HCT116 (cell line): ENCODE data around the gene NPNT. TPM values are rescaled to one million over a fixed set of nuclear protein-coding genes. Genes with fewer than 3 reads are reported as not detected.

Experiments
- ATAC-seq: fragments of 200-7000 bp; cut with Tn5 transposase; 2 replicates; pipeline ENCODE4 v1.9.1; 2020; ENCODE audit warnings: mild to moderate bottlenecking, moderate library complexity
- BruUV-seq: library from RNA; stranded (reverse); fragments of 400-500 nt; replicated peaks from 2 replicates; lab custom pipeline; 2021; lab: Mats Ljungman, UMichigan
- CTCF ChIA-PET: fragments of 300-600 bp; sonication (Branson Sonifier 250); formaldehyde crosslinking; loops from one replicate; lab custom pipeline; 2021; ENCODE audit warnings: antibody characterized with exemption; lab: Charles Lee
- POLR2A ChIA-PET: fragments of 300-600, 350-600 bp; sonication (Branson Sonifier 250); formaldehyde crosslinking; loops from one replicate; lab custom pipeline; 2021; ENCODE audit warnings: antibody characterized with exemption; lab: Charles Lee
- RAD21 ChIA-PET, 2 experiments: fragments of 300-600 bp; sonication (Branson Sonifier 250); formaldehyde crosslinking; loops; one replicate each; lab custom pipeline; 2023; ENCODE audit warnings: low total read pairs in 2 of 2; ENCODE audit not compliant: uncharacterized antibody in 2 of 2, unreplicated experiment in 2 of 2, low non-redundant PET in 1 of 2; lab: Charles Lee
- DNase-seq: peaks from one replicate; pipeline ENCODE4 v3.0.0-alpha.2; 2010; ENCODE audit warnings: low read depth, low spot score
- H2AFZ ChIP-seq: fragments of 200-600 bp; shearing (Covaris generic), sonication (generic); 2 replicates; pipeline ENCODE4 v1.6.1; 2017; ENCODE audit warnings: low read depth, mixed run types, mixed read lengths, antibody characterized with exemption, low read length; ENCODE audit not compliant: poor library complexity, severe bottlenecking
- H3K27ac ChIP-seq: 2 replicates; pipeline ENCODE4 v1.5.1; 2012; ENCODE audit warnings: low read depth, low read length
- H3K27me3 ChIP-seq: fragments of 200-600 bp; sonication (generic); 2 replicates; pipeline ENCODE4 v1.6.1; 2016; ENCODE audit warnings: mixed run types, low read length, mixed read lengths; ENCODE audit not compliant: insufficient read depth
- H3K36me3 ChIP-seq, 2 experiments: fragments of 200-500 bp in 1 of 2; fragments of 200-600 bp in 1 of 2; sonication (Bioruptor generic) in 1 of 2; sonication (generic) in 1 of 2; 2 replicates each; pipeline versions ENCODE4 v1.5.1 to v1.6.1; 2014 to 2016; ENCODE audit warnings: low read length in 2 of 2, inconsistent platforms in 1 of 2, mixed read lengths in 1 of 2, mixed run types in 1 of 2; ENCODE audit not compliant: insufficient read depth in 2 of 2, control insufficient read depth in 1 of 2
- H3K4me1 ChIP-seq, 2 experiments: fragments of 200-600 bp in 1 of 2; sonication (generic) in 1 of 2; 2 replicates each; pipeline versions ENCODE4 v1.5.1 to v1.6.1; 2012 to 2017; ENCODE audit warnings: low read length in 2 of 2, inconsistent platforms in 1 of 2, mild to moderate bottlenecking in 1 of 2, mixed read lengths in 1 of 2, mixed run types in 1 of 2, moderate library complexity in 1 of 2; ENCODE audit not compliant: insufficient read depth in 2 of 2, control insufficient read depth in 1 of 2
- H3K4me2 ChIP-seq: fragments of 200-600 bp; sonication (generic); 2 replicates; pipeline ENCODE4 v1.6.1; 2017; ENCODE audit warnings: mixed run types, low read length, mixed read lengths
- H3K4me3 ChIP-seq, 2 experiments: fragments of 200-600 bp in 1 of 2; sonication (generic) in 1 of 2; replicated peaks in 1 of 2; 2 replicates each; pipeline ENCODE4 v1.5.1; 2011 to 2016; ENCODE audit warnings: low read length in 2 of 2, control low read depth in 1 of 2, low read depth in 1 of 2, mild to moderate bottlenecking in 1 of 2, mixed read lengths in 1 of 2, mixed run types in 1 of 2
- H3K79me2 ChIP-seq: fragments of 200-600 bp; sonication (generic); 2 replicates; pipeline ENCODE4 v1.6.1; 2017; ENCODE audit warnings: mild to moderate bottlenecking, mixed run types, low read length, moderate library complexity, mixed read lengths; ENCODE audit not compliant: insufficient read depth
- H3K9ac ChIP-seq: fragments of 200-600 bp; sonication (generic); 2 replicates; pipeline ENCODE4 v1.6.1; 2016; ENCODE audit warnings: low read length, mixed read lengths
- H3K9me2 ChIP-seq: fragments of 200-600 bp; sonication (generic), shearing (Covaris generic); 2 replicates; pipeline ENCODE4 v1.6.1; 2017; ENCODE audit warnings: mixed run types, mild to moderate bottlenecking, moderate library complexity; ENCODE audit not compliant: insufficient read depth
- H3K9me3 ChIP-seq, 2 experiments: fragments of 200-500 bp in 1 of 2; fragments of 200-600 bp in 1 of 2; sonication (Bioruptor generic) in 1 of 2; sonication (generic) in 1 of 2; 2 replicates each; pipeline ENCODE4 v1.6.1; 2014 to 2017; ENCODE audit warnings: low read length in 2 of 2, mixed read lengths in 2 of 2, inconsistent platforms in 1 of 2, low read depth in 1 of 2, mild to moderate bottlenecking in 1 of 2, mixed run types in 1 of 2, moderate library complexity in 1 of 2; ENCODE audit not compliant: control insufficient read depth in 1 of 2, insufficient read depth in 1 of 2
- H4K20me1 ChIP-seq: fragments of 200-600 bp; sonication (generic), shearing (Covaris generic); 2 replicates; pipeline ENCODE4 v1.6.1; 2017; ENCODE audit warnings: mixed run types, mild to moderate bottlenecking, moderate library complexity; ENCODE audit not compliant: insufficient read depth
- ATF3 ChIP-seq: IDR thresholded peaks from 2 replicates; pipeline ENCODE4 v1.6.1; 2012
- EGR1 ChIP-seq: IDR thresholded peaks from 2 replicates; pipeline ENCODE4 v1.6.1; 2012; ENCODE audit warnings: low read depth
- EZH2 ChIP-seq: fragments of 200-600 bp; sonication (generic); IDR thresholded peaks from 2 replicates; pipeline ENCODE4 v1.6.1; 2017; ENCODE audit warnings: antibody characterized with exemption, mixed run types
- EZH2phosphoT487 ChIP-seq: fragments of 200-600 bp; IDR thresholded peaks from 2 replicates; pipeline ENCODE4 v1.6.1; 2018; ENCODE audit warnings: antibody characterized with exemption, borderline replicate concordance
- JUND ChIP-seq: IDR thresholded peaks from 2 replicates; pipeline ENCODE4 v1.6.1; 2012
- POLR2A ChIP-seq: IDR thresholded peaks from 2 replicates; pipeline ENCODE4 v1.7.0; 2011; ENCODE audit warnings: borderline replicate concordance; ENCODE audit not compliant: insufficient read depth, insufficient read length; ENCODE audit errors: extremely low read depth
- POLR2AphosphoS5 ChIP-seq: IDR thresholded peaks from 2 replicates; pipeline ENCODE4 v1.6.1; 2011; ENCODE audit warnings: mild to moderate bottlenecking, low read depth, low read length, moderate library complexity
- RAD21 ChIP-seq: IDR thresholded peaks from 2 replicates; pipeline ENCODE4 v1.6.1; 2012; ENCODE audit warnings: low read depth, mild to moderate bottlenecking
- SIN3A ChIP-seq: IDR thresholded peaks from 2 replicates; pipeline ENCODE4 v1.6.1; 2012; ENCODE audit warnings: low read depth
- SP1 ChIP-seq: IDR thresholded peaks from 2 replicates; pipeline ENCODE4 v1.6.1; 2012; ENCODE audit warnings: low read depth
- SRF ChIP-seq: IDR thresholded peaks from 2 replicates; pipeline ENCODE4 v1.6.1; 2012; ENCODE audit warnings: low read depth
- TCF7L2 ChIP-seq: IDR thresholded peaks from 2 replicates; pipeline ENCODE4 v1.7.0; 2011; ENCODE audit warnings: borderline replicate concordance, inconsistent platforms; ENCODE audit not compliant: insufficient read depth, insufficient read length; ENCODE audit errors: extremely low read depth
- YY1 ChIP-seq: IDR thresholded peaks from 2 replicates; pipeline ENCODE4 v1.6.1; 2011; ENCODE audit warnings: low read length, low read depth, moderate library complexity, mild to moderate bottlenecking; ENCODE audit not compliant: insufficient replicate concordance; ENCODE audit errors: extremely low read depth
- ZBTB33 ChIP-seq: IDR thresholded peaks from 2 replicates; pipeline ENCODE4 v1.6.1; 2011; ENCODE audit warnings: mild to moderate bottlenecking, low read length, moderate library complexity; ENCODE audit not compliant: insufficient replicate concordance; ENCODE audit errors: extremely low read depth
- ZFX ChIP-seq: fragments of 450-650 bp; IDR thresholded peaks from 2 replicates; pipeline ENCODE4 v1.6.1; 2017
- ZNF274 ChIP-seq: fragments of 200-500 bp; sonication (Bioruptor generic); IDR thresholded peaks from 2 replicates; pipeline ENCODE4 v1.6.1; 2014; ENCODE audit warnings: mild to moderate bottlenecking, low read depth, low read length, inconsistent platforms
- intact Hi-C: fragments of 100-400 bp; cut with micrococcal nuclease; formaldehyde crosslinking; loops from 2 replicates; pipeline ENCODE4 v1.10.0; 2022
- total RNA-seq: library from RNA; stranded (reverse); gene quantifications from one replicate; pipeline ENCODE4 v1.2.1, GENCODE V29; 2021; ENCODE audit not compliant: unreplicated experiment
- TF ChIP-seq, protein P1 (sequence below), 3 experiments: fragments of 200-600 bp in 1 of 3; sonication (generic) in 1 of 3; IDR thresholded peaks in 2 of 3; conservative IDR thresholded peaks in 1 of 3; 2 replicates each; pipeline ENCODE4 v1.5.1; 2012 to 2017; ENCODE audit warnings: low read depth in 2 of 3, low read length in 2 of 3, antibody characterized with exemption in 1 of 3, borderline replicate concordance in 1 of 3, control low read depth in 1 of 3, mild to moderate bottlenecking in 1 of 3, mixed read lengths in 1 of 3, mixed run types in 1 of 3, moderate library complexity in 1 of 3; ENCODE audit not compliant: insufficient read depth in 1 of 3
- TF ChIP-seq, protein P2 (sequence below): IDR thresholded peaks from 2 replicates; pipeline ENCODE4 v1.6.1; 2012

Gene NPNT
- total RNA-seq, 1 experiment from 2014 or later = 15.8 TPM

GRCh38 chr4:105946771-105947170 lies 51.5 kb downstream of the NPNT start:
- Histone ChIP-seq H2AFZ (no peak overlapping the region), H3K9me2 (no peaks in the 10 kb centered on the region), H3K9me3 (no peaks in the 10 kb centered on the region), H3K4me3 (no peak overlapping the region), H3K4me1 (no peaks in the 10 kb centered on the region), H3K4me2 (no peak overlapping the region), H3K79me2 (no peaks in the 10 kb centered on the region), H3K9ac (no peak overlapping the region), H3K36me3 (no peaks in the 10 kb centered on the region), H3K27me3 (no peaks in the 10 kb centered on the region), H4K20me1 (no peaks in the 10 kb centered on the region), H3K27ac (no peak overlapping the region)
- ATAC-seq = no peak
- RAD21 ChIA-PET = no interaction called here
- CTCF ChIA-PET = no interaction called here
- BruUV-seq = no TSS peak
- intact Hi-C loops = no loop called here
- POLR2A ChIA-PET = no interaction called here
- no peak for DNase-seq
- TF ChIP-seq ZNF274 (no peak), TCF7L2 (no peak), EGR1 (no peak), SRF (no peak), RAD21 (no peak), POLR2A (no peak), JUND (no peak), ZBTB33 (no peak), EZH2phosphoT487 (no peak), SP1 (no peak), YY1 (no peak), EZH2 (no peak), SIN3A (no peak), POLR2AphosphoS5 (no peak), ATF3 (no peak), ZFX (no peak)
- TF ChIP-seq, protein P1, sequence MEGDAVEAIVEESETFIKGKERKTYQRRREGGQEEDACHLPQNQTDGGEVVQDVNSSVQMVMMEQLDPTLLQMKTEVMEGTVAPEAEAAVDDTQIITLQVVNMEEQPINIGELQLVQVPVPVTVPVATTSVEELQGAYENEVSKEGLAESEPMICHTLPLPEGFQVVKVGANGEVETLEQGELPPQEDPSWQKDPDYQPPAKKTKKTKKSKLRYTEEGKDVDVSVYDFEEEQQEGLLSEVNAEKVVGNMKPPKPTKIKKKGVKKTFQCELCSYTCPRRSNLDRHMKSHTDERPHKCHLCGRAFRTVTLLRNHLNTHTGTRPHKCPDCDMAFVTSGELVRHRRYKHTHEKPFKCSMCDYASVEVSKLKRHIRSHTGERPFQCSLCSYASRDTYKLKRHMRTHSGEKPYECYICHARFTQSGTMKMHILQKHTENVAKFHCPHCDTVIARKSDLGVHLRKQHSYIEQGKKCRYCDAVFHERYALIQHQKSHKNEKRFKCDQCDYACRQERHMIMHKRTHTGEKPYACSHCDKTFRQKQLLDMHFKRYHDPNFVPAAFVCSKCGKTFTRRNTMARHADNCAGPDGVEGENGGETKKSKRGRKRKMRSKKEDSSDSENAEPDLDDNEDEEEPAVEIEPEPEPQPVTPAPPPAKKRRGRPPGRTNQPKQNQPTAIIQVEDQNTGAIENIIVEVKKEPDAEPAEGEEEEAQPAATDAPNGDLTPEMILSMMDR (IDR thresholded peaks at IDR 0.05 in 2 of 3, conservative IDR thresholded peaks at IDR 0.05 in 1 of 3; ENCODE audit: borderline replicate concordance in 1 of 3, insufficient read depth in 1 of 3, low read depth in 2 of 3, low read length in 2 of 3) = no peak
- TF ChIP-seq, protein P2, sequence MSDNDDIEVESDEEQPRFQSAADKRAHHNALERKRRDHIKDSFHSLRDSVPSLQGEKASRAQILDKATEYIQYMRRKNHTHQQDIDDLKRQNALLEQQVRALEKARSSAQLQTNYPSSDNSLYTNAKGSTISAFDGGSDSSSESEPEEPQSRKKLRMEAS = no peak
